ENCODE data around the gene OR51V1. TPM values are rescaled to one million over a fixed set of nuclear protein-coding genes. Genes with fewer than 3 reads are reported as not detected.

Gene OR51V1
- total RNA-seq, 1 donor from 2014 or later: not detected

DNA sequence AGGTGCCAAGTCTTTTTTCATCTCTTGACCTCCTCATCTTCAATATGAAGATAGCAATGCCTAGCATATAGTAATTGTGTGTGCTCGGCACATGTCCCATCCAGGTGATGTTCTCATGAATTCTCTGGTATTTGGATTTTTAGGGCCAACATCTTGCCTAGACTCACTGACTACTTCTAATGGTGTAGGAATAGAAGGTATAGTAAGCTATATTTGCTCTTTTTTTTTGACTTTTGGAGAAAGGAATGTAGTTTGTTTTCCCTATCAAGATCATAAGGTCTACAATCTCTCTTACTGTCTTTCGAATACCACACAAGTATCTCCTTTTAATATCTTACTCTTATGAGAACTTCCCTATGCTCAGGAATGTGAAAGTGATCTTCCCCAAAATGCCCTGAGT, 30.6 kb upstream of the OR51V1 start:
- DNase-seq (ENCODE audit: low spot score): no peak

DNA sequence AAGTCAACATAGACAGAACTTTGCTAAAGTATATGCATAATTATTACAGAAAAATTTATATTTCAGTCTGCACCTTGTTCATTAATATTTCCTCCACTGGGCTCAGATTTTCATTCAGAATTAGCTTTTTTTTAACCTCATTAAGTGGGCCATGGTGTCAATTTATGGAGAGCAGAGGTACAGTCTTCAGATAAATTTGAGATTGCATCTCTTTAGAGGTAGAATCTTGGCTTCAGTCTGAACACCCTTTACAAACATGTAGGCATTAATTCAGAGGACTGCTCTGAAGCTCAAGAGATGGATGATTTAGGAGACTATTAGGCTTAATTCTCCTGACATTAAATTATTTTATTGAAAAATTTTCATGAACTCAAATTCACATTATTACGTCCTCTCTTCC, 29.8 kb upstream of the OR51V1 start:
- no peak for DNase-seq (ENCODE audit: low spot score)

DNA sequence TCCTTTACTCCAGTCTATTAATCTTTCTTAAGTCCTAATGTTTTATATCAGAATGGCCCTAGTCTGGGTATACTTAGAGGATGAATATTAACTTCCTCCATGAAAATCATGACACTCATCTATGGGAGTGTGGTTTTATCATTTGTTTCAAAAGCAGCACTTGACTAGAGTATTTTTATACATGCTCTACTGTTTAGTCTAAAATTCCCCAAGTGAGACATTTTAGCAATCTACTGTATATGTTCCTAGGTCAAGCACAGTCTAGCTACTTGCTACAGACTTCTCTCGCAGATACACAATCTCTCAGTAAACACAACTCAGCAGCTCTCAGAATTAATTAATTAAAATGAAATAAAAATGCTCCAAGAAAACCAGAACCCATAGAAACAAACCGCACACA, 29.3 kb upstream of the OR51V1 start:
- DNase-seq (ENCODE audit: low spot score): no peak

DNA sequence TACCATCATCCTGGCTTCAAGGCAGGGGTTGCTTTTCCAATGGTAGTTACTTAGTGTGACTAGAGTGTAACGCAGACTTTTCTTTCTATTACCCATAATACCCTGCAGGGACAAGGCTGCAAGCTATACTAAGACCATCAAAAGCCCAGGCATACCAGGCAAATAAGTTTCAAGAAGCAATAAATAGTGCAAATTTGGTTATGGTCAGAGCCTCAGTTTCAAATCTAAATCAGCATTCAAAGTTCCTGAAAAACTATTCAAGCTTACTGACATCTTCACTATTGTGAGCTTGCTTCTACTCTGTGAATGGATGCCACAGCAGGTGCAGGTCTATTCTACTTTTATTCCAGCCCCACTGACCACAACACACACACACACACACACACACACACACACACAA, 28.9 kb upstream of the OR51V1 start:
- no peak for DNase-seq (ENCODE audit: low spot score)

DNA sequence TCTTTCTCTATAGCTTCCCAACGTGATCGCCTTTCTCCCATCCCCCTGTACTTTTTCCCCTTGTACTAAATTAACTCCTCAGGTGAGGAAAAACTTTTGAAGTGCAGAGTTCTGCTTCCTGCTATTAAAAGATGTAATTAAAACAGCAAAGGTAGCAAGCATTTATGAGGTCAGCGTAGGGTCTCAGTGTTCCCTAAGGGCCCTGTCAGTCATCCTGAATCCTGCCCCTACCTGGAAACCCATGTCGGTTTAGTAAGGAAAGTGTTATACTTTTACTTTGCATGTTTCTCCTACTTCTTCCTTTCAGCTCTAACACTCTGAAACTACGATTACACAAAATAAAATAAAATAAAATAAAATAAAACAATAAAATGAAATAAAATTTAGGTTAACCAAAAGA, 27.6 kb upstream of the OR51V1 start:
- DNase-seq (ENCODE audit: low spot score): no peak

DNA sequence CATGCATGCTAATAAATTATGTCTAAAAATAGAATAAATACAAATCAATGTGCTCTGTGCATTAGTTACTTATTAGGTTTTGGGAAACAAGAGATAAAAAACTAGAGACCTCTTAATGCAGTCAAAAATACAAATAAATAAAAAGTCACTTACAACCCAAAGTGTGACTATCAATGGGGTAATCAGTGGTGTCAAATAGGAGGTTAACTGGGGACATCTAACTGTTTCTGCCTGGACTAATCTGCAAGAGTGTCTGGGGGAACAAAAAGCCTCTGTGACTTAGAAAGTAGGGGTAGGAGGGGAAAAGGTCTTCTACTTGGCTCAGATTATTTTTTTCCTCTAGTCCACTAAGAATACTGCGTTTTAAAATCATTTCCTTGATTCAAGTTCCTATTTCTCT, 27.2 kb upstream of the OR51V1 start:
- no peak for DNase-seq (ENCODE audit: low spot score)

DNA sequence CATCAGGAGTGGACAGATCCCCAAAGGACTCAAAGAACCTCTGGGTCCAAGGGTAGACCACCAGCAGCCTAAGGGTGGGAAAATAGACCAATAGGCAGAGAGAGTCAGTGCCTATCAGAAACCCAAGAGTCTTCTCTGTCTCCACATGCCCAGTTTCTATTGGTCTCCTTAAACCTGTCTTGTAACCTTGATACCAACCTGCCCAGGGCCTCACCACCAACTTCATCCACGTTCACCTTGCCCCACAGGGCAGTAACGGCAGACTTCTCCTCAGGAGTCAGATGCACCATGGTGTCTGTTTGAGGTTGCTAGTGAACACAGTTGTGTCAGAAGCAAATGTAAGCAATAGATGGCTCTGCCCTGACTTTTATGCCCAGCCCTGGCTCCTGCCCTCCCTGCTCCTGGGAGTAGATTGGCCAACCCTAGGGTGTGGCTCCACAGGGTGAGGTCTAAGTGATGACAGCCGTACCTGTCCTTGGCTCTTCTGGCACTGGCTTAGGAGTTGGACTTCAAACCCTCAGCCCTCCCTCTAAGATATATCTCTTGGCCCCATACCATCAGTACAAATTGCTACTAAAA, 26.3 kb upstream of the OR51V1 start, which contains the start of gene HBB:
Gene HBB, minus strand, starts transcription at position 340 of the 579 bp plus-strand sequence. Its CDS starts 50 bp downstream, at position 290.
- no peak for DNase-seq (ENCODE audit: low spot score)

DNA sequence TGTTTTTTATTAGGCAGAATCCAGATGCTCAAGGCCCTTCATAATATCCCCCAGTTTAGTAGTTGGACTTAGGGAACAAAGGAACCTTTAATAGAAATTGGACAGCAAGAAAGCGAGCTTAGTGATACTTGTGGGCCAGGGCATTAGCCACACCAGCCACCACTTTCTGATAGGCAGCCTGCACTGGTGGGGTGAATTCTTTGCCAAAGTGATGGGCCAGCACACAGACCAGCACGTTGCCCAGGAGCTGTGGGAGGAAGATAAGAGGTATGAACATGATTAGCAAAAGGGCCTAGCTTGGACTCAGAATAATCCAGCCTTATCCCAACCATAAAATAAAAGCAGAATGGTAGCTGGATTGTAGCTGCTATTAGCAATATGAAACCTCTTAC, 25.0 kb upstream of the OR51V1 start:
- no peak for DNase-seq (ENCODE audit: low spot score)

DNA sequence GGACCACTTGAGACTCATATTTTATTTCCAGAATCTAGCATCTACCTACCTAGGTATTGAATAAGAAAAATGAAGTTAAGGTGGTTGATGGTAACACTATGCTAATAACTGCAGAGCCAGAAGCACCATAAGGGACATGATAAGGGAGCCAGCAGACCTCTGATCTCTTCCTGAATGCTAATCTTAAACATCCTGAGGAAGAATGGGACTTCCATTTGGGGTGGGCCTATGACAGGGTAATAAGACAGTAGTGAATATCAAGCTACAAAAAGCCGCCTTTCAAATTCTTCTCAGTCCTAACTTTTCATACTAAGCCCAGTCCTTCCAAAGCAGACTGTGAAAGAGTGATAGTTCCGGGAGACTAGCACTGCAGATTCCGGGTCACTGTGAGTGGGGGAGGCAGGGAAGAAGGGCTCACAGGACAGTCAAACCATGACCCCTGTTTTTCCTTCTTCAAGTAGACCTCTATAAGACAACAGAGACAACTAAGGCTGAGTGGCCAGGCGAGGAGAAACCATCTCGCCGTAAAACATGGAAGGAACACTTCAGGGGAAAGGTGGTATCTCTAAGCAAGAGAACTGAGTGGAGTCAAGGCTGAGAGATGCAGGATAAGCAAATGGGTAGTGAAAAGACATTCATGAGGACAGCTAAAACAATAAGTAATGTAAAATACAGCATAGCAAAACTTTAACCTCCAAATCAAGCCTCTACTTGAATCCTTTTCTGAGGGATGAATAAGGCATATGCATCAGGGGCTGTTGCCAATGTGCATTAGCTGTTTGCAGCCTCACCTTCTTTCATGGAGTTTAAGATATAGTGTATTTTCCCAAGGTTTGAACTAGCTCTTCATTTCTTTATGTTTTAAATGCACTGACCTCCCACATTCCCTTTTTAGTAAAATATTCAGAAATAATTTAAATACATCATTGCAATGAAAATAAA, 24.3 kb upstream of the OR51V1 start:
- no peak for DNase-seq (ENCODE audit: low spot score)

DNA sequence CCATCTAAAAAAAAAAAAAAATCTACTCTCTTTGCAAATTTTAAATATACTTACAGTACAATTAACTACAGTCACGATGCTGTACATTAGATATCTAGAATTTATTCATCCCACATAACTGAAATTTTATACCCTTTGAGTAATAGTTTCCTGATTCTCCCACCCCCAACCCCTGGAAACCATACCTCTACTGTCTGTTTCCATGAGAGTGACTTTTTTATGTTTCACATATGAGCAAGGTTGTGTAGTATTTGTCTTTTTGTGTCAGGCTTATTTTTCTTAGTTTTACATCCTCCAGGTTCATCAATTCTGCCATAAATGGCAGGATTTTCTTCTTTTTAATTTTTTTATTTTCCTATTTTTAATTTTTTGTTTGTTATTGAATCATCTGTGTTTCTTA, 23.2 kb upstream of the OR51V1 start:
- DNase-seq (ENCODE audit: low spot score): no peak

DNA sequence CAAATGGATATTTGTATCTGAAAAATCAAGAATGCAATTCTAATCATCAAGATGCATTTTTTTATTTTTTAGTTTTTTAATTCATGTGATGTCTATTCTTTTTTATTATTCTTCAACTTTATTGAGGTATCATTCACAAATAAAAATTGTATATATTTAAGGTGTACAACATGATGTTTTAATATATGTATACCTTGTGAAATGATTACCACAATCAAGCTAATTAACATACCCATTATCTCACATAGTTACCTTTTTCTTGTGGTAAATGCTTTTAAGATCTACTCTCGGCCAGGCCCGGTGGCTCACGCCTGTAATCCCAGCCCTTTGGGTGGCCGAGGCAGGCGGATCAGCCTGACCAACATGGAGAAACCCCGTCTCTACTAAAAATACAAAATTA, 22.7 kb upstream of the OR51V1 start:
- no peak for DNase-seq (ENCODE audit: low spot score)

DNA sequence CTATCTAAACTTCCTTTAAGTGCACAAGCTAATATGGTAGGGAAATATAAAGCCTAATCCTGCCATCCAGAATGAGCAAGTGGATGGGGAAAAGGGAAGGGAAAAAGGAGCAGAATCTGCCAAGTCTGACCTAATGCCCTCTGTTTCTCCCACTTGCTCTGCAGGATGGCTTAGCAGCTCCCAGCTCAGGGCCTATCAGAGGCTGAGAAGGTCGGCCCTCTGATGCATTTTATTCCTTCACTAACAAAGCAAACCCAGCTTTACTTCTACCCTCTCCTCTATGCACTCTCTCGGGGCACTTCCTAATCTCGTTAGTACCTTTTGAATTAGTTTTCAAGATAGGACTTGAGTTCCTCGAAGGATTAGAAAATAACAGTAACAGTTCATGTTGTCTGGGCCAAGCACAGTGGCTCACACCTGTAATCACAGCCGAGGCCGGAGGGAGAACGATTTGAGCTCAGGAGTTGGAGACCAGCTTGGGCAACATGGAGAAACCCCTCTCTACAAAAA, 9.9 kb upstream of the OR51V1 start:
- no peak for DNase-seq (ENCODE audit: low spot score)

DNA sequence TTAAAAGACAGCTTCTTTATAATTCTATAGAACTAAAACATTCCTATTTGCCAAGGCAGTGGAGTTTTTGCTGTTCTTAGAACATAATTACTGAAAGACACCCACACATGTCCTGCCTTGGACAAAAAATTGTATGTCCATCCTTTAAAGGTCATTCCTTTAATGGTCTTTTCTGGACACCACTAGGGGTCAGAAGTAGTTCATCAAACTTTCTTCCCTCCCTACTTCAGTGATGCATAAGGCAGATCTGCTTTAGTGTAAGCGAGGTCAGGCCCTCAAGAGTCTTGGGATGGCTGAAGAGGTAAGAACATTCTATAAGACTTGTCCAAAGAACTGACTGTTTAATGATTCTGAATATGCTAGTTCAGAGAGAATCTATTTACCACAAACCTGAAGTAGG, 4.3 kb upstream of the OR51V1 start:
- no peak for DNase-seq (ENCODE audit: low spot score)

DNA sequence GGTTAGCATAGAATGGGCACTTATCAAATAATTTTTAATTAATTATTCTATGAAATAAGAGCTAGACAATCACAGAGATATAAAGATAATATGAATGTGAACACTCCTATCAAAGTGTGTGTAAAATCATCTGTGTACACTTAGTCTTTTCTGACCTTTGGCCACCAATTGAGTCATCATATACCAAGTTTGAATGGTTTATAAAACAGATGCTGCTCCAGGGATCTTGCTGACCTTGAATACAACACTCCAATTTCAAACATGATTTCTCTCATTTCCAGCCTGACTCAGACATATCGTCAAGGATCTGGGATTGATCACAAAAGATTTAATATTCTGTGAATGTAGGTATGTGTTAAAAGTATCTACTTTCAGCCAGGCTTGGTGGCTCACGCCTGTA, 2.9 kb upstream of the OR51V1 start:
- no peak for DNase-seq (ENCODE audit: low spot score)

DNA sequence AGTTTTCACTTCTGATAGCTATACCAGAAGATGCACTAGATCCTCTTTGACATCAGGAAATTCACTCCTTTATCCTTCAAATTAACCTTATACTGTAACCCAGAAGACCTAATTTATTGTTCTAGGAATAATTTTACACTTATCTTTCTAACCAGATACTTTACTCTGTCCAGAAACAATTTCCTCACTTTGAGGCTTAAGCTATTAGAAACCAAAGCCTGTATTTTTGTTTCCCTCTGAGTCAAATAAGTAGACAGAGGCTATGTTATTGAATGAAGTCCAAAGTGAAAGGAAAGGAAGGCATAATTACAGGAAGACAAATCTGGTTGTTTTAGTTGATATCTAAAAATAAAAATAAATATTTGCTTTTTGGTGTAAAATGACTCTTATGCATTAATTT, 2.2 kb downstream of the OR51V1 start:
- DNase-seq (ENCODE audit: low spot score): no peak

DNA sequence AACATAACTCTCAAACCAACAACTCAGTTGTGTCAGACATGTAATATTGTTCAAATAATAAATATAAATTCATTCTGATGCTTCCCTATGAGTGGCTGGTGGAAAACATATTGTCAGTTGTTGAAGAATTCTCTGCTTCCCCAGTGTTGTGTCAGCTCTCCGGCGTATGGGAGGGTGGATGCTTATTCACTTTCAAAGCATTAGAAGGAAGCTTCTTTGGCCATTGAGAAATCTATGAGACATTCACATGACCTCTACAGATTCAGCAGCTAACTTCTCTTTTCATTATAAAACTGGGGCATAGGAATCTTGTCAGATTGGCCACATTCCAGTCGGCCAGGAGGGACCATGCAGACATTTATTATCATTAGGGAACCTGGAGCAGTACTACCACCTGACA, 2.9 kb downstream of the OR51V1 start:
- DNase-seq (ENCODE audit: low spot score): no peak

DNA sequence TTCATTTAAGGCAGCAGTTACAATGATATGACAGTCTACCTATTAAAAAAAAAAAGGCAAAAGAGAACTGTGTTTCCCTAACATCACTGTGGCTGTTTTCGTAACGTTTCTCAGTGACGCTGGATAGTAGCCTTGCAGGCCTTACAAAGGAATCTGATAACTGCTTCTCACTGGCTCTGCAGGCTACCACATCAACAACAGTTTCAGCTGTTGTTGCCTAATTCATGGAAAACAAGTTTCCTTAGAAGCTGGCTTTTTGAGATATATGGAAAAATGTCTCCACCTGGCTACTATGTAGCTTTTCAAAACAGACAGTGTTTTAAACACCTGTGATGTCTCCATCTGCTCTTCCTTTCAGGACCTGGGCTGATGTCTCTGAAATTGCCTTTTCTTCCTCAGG, 3.8 kb downstream of the OR51V1 start:
- DNase-seq (ENCODE audit: low spot score): no peak

DNA sequence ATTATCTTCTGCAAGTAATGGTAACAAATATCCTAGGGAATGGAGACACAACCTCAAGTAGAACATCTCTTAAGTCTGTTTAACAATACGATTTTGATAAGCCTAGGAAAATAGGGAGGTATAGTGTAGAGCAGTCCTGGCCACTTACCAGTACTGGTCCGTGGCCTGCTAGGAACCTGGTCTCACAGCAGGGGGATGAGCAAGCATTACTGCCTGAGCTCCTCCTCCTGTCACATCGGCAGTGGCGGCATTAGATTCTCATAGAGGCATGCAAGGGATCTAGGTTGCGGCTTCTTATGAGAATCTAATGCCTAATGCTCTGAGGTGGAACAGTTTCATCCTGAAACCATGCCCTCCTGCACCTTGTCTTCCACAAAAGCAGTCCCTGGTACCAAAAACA, 4.4 kb downstream of the OR51V1 start:
- DNase-seq (ENCODE audit: low spot score): no peak

DNA sequence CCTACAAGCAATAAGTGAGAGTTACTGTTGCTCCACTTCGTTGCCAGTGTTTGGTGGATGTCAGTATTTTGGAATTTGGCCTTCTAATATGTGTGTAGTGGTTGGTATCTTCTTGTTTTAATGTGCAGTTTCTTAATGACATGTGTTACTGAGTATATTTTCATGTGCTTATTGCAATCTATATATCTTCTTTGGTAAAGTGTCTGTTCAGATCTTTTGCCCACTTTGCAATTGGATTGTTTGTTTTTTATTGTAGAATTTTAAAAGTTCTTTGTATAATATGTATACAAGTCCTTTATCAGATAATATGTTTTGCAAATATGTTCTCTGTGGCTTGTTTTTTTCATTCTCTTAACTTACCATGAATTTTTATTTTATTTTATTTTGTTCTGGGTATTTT, 7.7 kb downstream of the OR51V1 start:
- no peak for DNase-seq (ENCODE audit: low spot score)

DNA sequence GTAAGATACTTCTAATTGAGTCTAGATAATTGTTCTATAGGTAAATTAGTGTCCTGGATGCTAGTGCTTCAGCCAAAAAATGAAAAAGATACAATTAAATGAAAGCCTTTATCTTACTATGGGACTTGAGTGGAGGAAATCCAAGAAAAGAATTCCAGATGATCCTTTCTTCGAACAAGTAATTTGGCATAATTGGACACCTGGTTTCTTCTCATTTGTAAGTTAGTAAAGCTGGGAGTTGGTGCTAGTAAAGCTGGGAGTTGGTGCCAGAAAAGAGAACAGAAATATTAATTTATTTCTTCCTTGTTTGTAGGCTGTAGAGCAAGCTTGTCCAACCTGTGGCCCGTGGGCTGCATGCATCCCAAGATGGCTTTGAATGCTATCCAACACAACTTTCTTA, 12.3 kb downstream of the OR51V1 start:
- no peak for DNase-seq (ENCODE audit: low spot score)

DNA sequence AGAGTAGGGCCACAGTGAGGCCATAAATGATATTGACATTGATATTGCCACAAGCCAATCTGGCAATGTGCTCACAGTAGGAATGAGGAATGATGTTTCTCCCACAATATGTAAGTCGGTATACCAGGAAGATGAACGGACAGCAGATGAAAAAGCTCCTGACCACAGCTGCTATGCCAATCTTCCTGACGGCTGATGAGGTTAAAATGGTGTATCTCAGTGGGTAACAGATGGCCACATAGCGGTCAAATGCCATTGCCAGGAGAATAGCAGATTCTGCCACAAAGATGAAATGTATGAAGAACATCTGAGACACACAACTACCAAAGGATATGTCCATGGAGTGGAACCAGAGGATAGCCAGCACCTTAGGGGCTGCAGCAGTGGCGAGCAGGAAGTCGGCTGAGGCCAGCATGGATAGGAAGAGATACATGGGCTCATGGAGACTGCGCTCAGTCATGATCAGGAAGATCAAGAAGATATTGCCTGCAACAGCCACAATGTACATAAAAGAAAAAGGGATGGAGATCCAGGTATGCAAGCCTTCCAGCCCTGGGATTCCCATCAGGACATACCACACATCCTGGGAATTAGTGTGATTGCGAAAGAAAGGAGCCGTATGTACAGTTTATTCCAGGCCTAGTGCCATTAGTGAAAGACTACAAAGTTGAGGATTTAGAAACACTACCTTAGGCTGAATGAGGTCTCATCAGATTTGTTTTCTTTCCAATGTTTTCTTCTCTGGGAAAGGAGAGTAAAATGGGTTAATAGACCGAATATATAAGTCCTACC, 22.2 kb downstream of the OR51V1 start:
- DNase-seq (ENCODE audit: low spot score): no peak

DNA sequence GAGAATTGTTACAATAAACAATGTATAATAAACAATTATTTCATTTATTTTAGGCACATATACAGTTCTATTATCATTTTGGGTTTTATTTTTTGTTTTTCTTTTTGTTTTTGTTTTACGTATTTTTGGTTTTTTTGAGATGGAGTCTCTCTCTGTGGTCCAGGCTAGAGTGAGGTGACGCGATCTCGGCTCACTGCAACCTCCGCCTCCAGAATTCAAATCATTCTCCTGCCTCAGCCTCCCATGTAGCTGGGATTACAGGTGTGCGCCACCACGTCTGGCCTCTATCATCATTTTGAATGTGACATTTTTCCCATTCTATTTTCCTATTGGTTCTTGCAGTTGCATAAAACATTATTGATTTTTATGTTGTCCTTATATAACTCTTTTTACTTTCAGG, 25.5 kb downstream of the OR51V1 start:
- DNase-seq (ENCODE audit: low spot score): no peak
